IMR-90 (cell line): Measurements from ENCODE around the gene MADCAM1.

Source experiments
- CTCF ChIP-seq: conservative IDR thresholded peaks from 2 replicates; pipeline ENCODE4 v1.5.1; 2012; ENCODE audit warnings: mild to moderate bottlenecking, low read depth, low read length, improper control_type of control experiment
- MXI1 ChIP-seq: IDR thresholded peaks from 2 replicates; pipeline ENCODE4 v1.6.1; 2012; ENCODE audit warnings: low read depth, mild to moderate bottlenecking, low read length, moderate library complexity, borderline replicate concordance
- NFE2L2 ChIP-seq: fragments of 150-350 bp; IDR thresholded peaks from 2 replicates; pipeline ENCODE4 v1.6.1; 2016; ENCODE audit warnings: low read depth, mild to moderate bottlenecking, low read length
- POLR2A ChIP-seq: IDR thresholded peaks from 2 replicates; pipeline ENCODE4 v1.6.1; 2012; ENCODE audit warnings: mild to moderate bottlenecking, low read depth, low read length
- RAD21 ChIP-seq: IDR thresholded peaks from 2 replicates; pipeline ENCODE4 v1.6.1; 2012; ENCODE audit warnings: low read length, improper control_type of control experiment
- RFX5 ChIP-seq: IDR thresholded peaks from 2 replicates; pipeline ENCODE4 v1.8.0; 2012; ENCODE audit warnings: low read depth, mild to moderate bottlenecking, low read length, moderate library complexity

GRCh38 chr19:533364-534058 lies 37.2 kb downstream of the MADCAM1 start:
- TF ChIP-seq CTCF: no peak
- no peak for TF ChIP-seq POLR2A
- no peak for TF ChIP-seq NFE2L2
- TF ChIP-seq MXI1: no peak
- TF ChIP-seq RAD21: no peak
- TF ChIP-seq RFX5: no peak
